Karpas-422 (cell line): ENCODE data around the gene GNG8. TPM values are rescaled to one million over a fixed set of nuclear protein-coding genes. Genes with fewer than 3 reads are reported as not detected.
A peak's percentile ranks its signal among the peaks of the same experiment; 100 is the strongest.

Source experiments
- DNase-seq: peaks from one replicate; pipeline ENCODE4 v3.0.0-alpha.2; 2015
- H2AFZ ChIP-seq: fragments of 200-600 bp; sonication (generic); 2 replicates; pipeline ENCODE4 v1.6.1; 2014; ENCODE audit warnings: antibody characterized with exemption, low read length, mixed read lengths
- H3K27ac ChIP-seq: fragments of 200-600 bp; sonication (generic); 2 replicates; pipeline ENCODE4 v1.5.1; 2014; ENCODE audit warnings: mild to moderate bottlenecking, low read length, moderate library complexity
- H3K27me3 ChIP-seq: fragments of 200-600 bp; sonication (generic); 2 replicates; pipeline ENCODE4 v1.6.1; 2014; ENCODE audit warnings: low read length, mixed read lengths
- H3K36me3 ChIP-seq: fragments of 200-600 bp; sonication (generic); 2 replicates; pipeline ENCODE4 v1.6.1; 2014; ENCODE audit warnings: low read length, mixed read lengths; ENCODE audit not compliant: insufficient read depth
- H3K4me1 ChIP-seq: fragments of 200-600 bp; sonication (generic); 2 replicates; pipeline ENCODE4 v1.6.1; 2014; ENCODE audit warnings: mild to moderate bottlenecking, low read length, mixed read lengths
- H3K4me2 ChIP-seq: fragments of 200-600 bp; sonication (generic); 2 replicates; pipeline ENCODE4 v1.6.1; 2014; ENCODE audit warnings: low read length, low read depth, mild to moderate bottlenecking; ENCODE audit not compliant: poor library complexity, severe bottlenecking
- H3K4me3 ChIP-seq: fragments of 200-600 bp; sonication (generic); 2 replicates; pipeline ENCODE4 v1.5.1; 2014; ENCODE audit warnings: mild to moderate bottlenecking, antibody characterized with exemption, low read length, mixed read lengths
- H3K79me2 ChIP-seq: fragments of 200-600 bp; sonication (generic); 2 replicates; pipeline ENCODE4 v1.6.1; 2014; ENCODE audit warnings: mild to moderate bottlenecking, low read length, mixed read lengths
- H3K9ac ChIP-seq: fragments of 200-600 bp; sonication (generic); 2 replicates; pipeline ENCODE4 v1.6.0; 2014; ENCODE audit warnings: low read length
- H3K9me2 ChIP-seq: fragments of 200-600 bp; sonication (generic), shearing (Covaris generic); replicated peaks from 2 replicates; pipeline ENCODE4 v1.6.0; 2014; ENCODE audit warnings: mild to moderate bottlenecking, low read length, moderate library complexity; ENCODE audit not compliant: insufficient read depth
- H3K9me3 ChIP-seq: fragments of 300-700, 200-600 bp; sonication (generic); 2 replicates; pipeline ENCODE4 v1.6.1; 2014; ENCODE audit warnings: low read length, mixed read lengths
- H4K20me1 ChIP-seq: fragments of 200-600 bp; sonication (generic); 2 replicates; pipeline ENCODE4 v1.6.1; 2014; ENCODE audit warnings: mild to moderate bottlenecking, antibody characterized with exemption, low read length, low read depth; ENCODE audit not compliant: insufficient read depth
- total RNA-seq: library from RNA; depleted of rRNA; stranded (reverse); fragments of >200 nt; shearing (Covaris generic); gene quantifications from 2 replicates; pipeline ENCODE4 v1.2.3, GENCODE V29; 2014; ENCODE audit warnings: low replicate concordance

GNG8 gene
- total RNA-seq, 1 experiment from 2014 or later, result not detected

- peaks cover 16% of the 10 kb centered on the region for H3K36me3 ChIP-seq
- H2AFZ ChIP-seq, result no peak overlapping the region
- peaks cover 40% of the 10 kb centered on the region for H3K79me2 ChIP-seq
- DNase-seq, result no peak
- no peak overlapping the region for H3K4me2 ChIP-seq
- no peaks in the 10 kb centered on the region for H3K9me3 ChIP-seq
- H3K4me1 ChIP-seq, result peaks cover 19% of the 10 kb centered on the region
- H3K27me3 ChIP-seq, result no peaks in the 10 kb centered on the region
- no peaks in the 10 kb centered on the region for H3K9me2 ChIP-seq
- H3K27ac ChIP-seq, result no peak overlapping the region
- no peak overlapping the region for H3K4me3 ChIP-seq
- no peak overlapping the region for H3K9ac ChIP-seq
- H4K20me1 ChIP-seq, result peaks cover 33% of the 10 kb centered on the region; the same call in 1 of the 2 replicates
These were observed 30.6 kb downstream of the GNG8 start for GRCh38 chr19:46605356-46605821.

- Histone ChIP-seq H3K4me3 (no peak overlapping the region), H3K9me3 (no peaks in the 10 kb centered on the region), H3K4me1 (peaks cover 22% of the 10 kb centered on the region), H3K4me2 (no peak overlapping the region), H3K9me2 (no peaks in the 10 kb centered on the region), H3K27ac (no peak overlapping the region), H2AFZ (no peak overlapping the region), H3K36me3 (peaks cover 16% of the 10 kb centered on the region), H4K20me1 (peaks cover 33% of the 10 kb centered on the region; the same call in 1 of the 2 replicates), H3K27me3 (no peaks in the 10 kb centered on the region), H3K79me2 (peaks cover 40% of the 10 kb centered on the region), H3K9ac (no peak overlapping the region)
- DNase-seq, result no peak
These were observed 31.1 kb downstream of the GNG8 start for GRCh38 chr19:46604781-46605355.

DNA sequence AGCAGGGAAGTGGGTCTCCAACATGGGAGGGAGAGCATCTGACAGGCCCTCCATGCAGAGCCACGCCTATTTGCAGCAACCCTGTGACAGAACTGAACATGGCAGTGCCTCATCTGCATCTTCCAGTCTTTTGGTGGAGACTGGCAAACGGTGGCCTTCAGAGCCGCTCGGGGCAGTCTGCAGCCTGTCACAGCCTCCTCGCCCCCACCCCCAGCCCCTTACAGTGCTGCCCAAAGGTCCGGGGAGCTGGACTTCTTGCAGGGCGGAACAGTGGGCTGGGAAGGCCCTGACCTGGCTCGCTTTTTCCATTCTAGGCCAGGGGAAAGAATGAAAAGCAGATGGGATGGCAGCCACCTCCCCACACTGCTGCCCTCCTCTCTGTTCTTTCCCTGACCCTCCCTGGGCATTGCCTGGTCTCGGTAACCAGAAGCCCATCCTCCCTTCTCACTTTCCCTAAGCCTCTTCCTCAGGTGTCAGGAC lies 32.2 kb downstream of the GNG8 start:
- Histone ChIP-seq H3K79me2 (peaks cover 40% of the 10 kb centered on the region), H3K27me3 (peaks cover 3% of the 10 kb centered on the region; the same call in 1 of the 2 replicates), H3K4me2 (peak overlapping the region; percentile 86), H3K9ac (peak overlapping the region; percentile 24; the same call in 1 of the 2 replicates), H3K4me1 (peaks cover 22% of the 10 kb centered on the region), H3K9me3 (peaks cover 5% of the 10 kb centered on the region), H3K4me3 (no peak overlapping the region), H3K36me3 (peaks cover 16% of the 10 kb centered on the region), H3K27ac (no peak overlapping the region), H2AFZ (no peak overlapping the region), H3K9me2 (no peaks in the 10 kb centered on the region), H4K20me1 (peaks cover 33% of the 10 kb centered on the region; the same call in 1 of the 2 replicates)
- no peak for DNase-seq

DNA sequence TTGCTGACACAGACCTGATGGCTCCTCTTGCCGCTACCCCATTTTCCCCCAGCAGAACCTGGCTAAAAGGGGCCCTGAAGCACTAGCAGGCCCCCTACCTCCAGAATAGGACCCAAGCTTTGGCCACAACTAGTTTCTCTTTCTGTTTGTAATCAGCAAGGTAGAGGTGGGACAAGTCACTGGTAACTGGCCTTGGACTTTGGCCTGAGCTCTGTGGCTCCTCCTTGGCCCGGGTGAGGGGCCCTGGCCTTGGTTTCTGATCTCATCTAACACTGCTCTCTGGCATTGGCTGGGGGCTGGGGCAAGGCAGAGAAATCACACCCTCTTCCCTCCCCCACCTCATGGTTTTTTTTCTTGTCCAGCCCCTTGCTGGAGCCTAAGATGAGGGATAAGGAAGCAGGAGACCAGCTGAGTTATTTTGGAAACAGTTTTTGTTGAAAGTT lies 32.8 kb downstream of the GNG8 start:
- peaks cover 30% of the 10 kb centered on the region; the same call in 1 of the 2 replicates for H4K20me1 ChIP-seq
- H3K79me2 ChIP-seq, result peaks cover 40% of the 10 kb centered on the region
- H3K9ac ChIP-seq, result peak overlapping the region; percentile 100

GRCh38 chr19:46602392-46603194 lies 33.4 kb downstream of the GNG8 start:
- Histone ChIP-seq H3K9ac (peak overlapping the region; percentile 100), H3K4me1 (peaks cover 22% of the 10 kb centered on the region), H3K9me3 (peaks cover 15% of the 10 kb centered on the region), H2AFZ (no peak overlapping the region), H3K27me3 (peaks cover 5% of the 10 kb centered on the region; the same call in 1 of the 2 replicates), H4K20me1 (peaks cover 30% of the 10 kb centered on the region; the same call in 1 of the 2 replicates), H3K27ac (peak overlapping the region; percentile 85; the same call in 1 of the 2 replicates), H3K36me3 (peaks cover 10% of the 10 kb centered on the region), H3K9me2 (no peaks in the 10 kb centered on the region), H3K79me2 (peaks cover 40% of the 10 kb centered on the region), H3K4me3 (peak overlapping the region; percentile 98), H3K4me2 (peak overlapping the region; percentile 86)
- peak; percentile 50 for DNase-seq

More for the DNA sequence above, 32.8 kb downstream of the GNG8 start:
- peaks cover 5% of the 10 kb centered on the region; the same call in 1 of the 2 replicates for H3K27me3 ChIP-seq
- no peaks in the 10 kb centered on the region for H3K9me2 ChIP-seq
- peak; percentile 35 for DNase-seq
- H3K4me3 ChIP-seq, result peak overlapping the region; percentile 98
- H2AFZ ChIP-seq, result no peak overlapping the region
- H3K4me2 ChIP-seq, result peak overlapping the region; percentile 86
- H3K36me3 ChIP-seq, result peaks cover 16% of the 10 kb centered on the region
- no peak overlapping the region for H3K27ac ChIP-seq
- H3K4me1 ChIP-seq, result peaks cover 22% of the 10 kb centered on the region
- peaks cover 11% of the 10 kb centered on the region for H3K9me3 ChIP-seq

DNA sequence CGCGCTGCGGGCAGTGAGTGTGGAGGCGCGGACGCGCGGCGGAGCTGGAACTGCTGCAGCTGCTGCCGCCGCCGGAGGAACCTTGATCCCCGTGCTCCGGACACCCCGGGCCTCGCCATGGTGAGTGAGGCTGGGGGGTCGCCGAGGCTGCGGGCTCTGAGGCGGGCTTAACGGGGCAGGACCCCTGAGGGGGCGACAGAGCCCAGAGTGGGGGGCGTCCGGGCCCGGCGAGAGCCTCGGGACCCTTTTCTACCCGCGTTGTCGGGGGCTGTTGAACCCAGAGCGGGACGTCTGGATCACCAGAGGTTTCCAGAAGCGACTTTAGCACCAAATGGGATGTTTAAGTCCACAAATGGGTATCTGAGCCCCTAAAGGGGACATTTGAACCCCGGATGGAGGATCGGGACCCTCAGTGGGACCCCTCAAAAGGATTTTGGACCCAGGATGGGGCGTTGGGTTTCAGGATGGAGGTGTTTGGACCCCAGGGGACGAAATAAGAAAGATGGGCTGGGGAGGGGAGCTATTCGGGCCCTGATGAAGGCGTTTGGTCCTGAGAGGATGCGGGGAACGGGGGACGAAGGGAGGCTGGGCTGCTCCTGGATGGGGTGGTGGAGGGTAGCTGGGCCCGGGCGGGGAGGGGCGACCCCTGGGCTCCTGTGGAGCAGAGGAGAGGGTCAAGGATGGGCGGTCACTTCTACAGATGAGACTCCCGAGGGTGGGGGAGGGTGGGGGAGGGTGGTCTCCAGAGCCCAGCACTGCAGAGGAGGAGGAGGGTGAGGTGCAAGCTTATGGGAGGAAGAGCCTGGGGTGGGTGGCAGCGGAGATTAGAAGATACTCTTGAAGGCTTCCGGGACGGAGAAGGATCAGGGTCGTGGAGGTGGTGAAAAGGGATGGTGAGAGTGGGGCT lies 34.4 kb downstream of the GNG8 start, which contains the start of gene CALM3:
Gene CALM3, plus strand, starts transcription at position 13 of the 907 bp plus-strand sequence. Its CDS starts 105 bp downstream, at position 118.
- H3K4me1 ChIP-seq, result peaks cover 22% of the 10 kb centered on the region
- peaks cover 15% of the 10 kb centered on the region for H3K9me3 ChIP-seq
- H4K20me1 ChIP-seq, result peaks cover 30% of the 10 kb centered on the region; the same call in 1 of the 2 replicates
- peak within 1 kb of the TSS; percentile 92 for H3K27ac ChIP-seq
- no peaks in the 10 kb centered on the region for H3K9me2 ChIP-seq
- H3K79me2 ChIP-seq, result peaks cover 40% of the 10 kb centered on the region
- peaks cover 5% of the 10 kb centered on the region; the same call in 1 of the 2 replicates for H3K27me3 ChIP-seq
- peak; percentile 68 for DNase-seq
- H3K9ac ChIP-seq, result peak within 1 kb of the TSS; percentile 100
- peak within 1 kb of the TSS; percentile 98 for H3K4me3 ChIP-seq
- H3K4me2 ChIP-seq, result peak within 1 kb of the TSS; percentile 86
- peak within 1 kb of the TSS; percentile 96; the same call in 1 of the 2 replicates for H2AFZ ChIP-seq
- H3K36me3 ChIP-seq, result peaks cover 3% of the 10 kb centered on the region; the same call in 1 of the 2 replicates
